Left kidney (tissue), 2 donors: Measurements from ENCODE around the gene OR56A3. TPM values are rescaled to one million over a fixed set of nuclear protein-coding genes. Genes with fewer than 3 reads are reported as not detected.

Experiments
- DNase-seq: peaks from one replicate; pipeline ENCODE4 v3.0.0-alpha.2; 2013
- polyA plus RNA-seq: library from polyadenylated mRNA; unstranded; fragments of 120-200 nt; gene quantifications from one replicate; pipeline ENCODE4 v1.2.1, GENCODE V29; 2013; ENCODE audit not compliant: insufficient read length

The OR56A3 gene
- polyA plus RNA-seq, 1 donor: not detected

- DNase-seq: no peak
Observed at GRCh38 chr11:5973530-5973929, 31.5 kb downstream of the OR56A3 start.

GRCh38 chr11:5983443-5983842, 41.4 kb downstream of the OR56A3 start:
- DNase-seq: no peak

- no peak for DNase-seq
Observed at GRCh38 chr11:5986885-5987284, 44.8 kb downstream of the OR56A3 start, which contains the start of gene OR52L1. TSS of gene OR52L1 (minus strand) at chr11:5986985. CDS start at chr11:5986930, 55 bp downstream.

- no peak for DNase-seq
Observed at GRCh38 chr11:5989203-5989602, 47.2 kb downstream of the OR56A3 start.

GRCh38 chr11:5992150-5992549, 50.1 kb downstream of the OR56A3 start:
- no peak for DNase-seq

GRCh38 chr11:5992604-5993251, 50.7 kb downstream of the OR56A3 start:
- peak; percentile 1 for DNase-seq

- DNase-seq: no peak
Observed at GRCh38 chr11:5994791-5995190, 52.7 kb downstream of the OR56A3 start.

Other genes with a start within 250 kb of the OR56A3 start
- gene OR56B1, start 205.8 kb upstream of the OR56A3 start, polyA plus RNA-seq: not detected
- gene OR52N4, start 188.0 kb upstream of the OR56A3 start, polyA plus RNA-seq: not detected
- gene OR52N5, start 158.9 kb upstream of the OR56A3 start, polyA plus RNA-seq: not detected
- gene OR52N1, start 151.0 kb upstream of the OR56A3 start, polyA plus RNA-seq: not detected
- not detected for gene OR52N2, start 133.3 kb upstream of the OR56A3 start, polyA plus RNA-seq
- gene OR52E6, start 100.4 kb upstream of the OR56A3 start, polyA plus RNA-seq: not detected
- not detected for gene OR52E8, start 84.6 kb upstream of the OR56A3 start, polyA plus RNA-seq
- not detected for gene OR52E4, start 61.6 kb upstream of the OR56A3 start, polyA plus RNA-seq
- gene OR52E5, start 49.0 kb upstream of the OR56A3 start, polyA plus RNA-seq: not detected
- gene OR56A5, start 26.2 kb downstream of the OR56A3 start, polyA plus RNA-seq: not detected
- not detected for gene OR52L1, start 44.7 kb downstream of the OR56A3 start, polyA plus RNA-seq
- 0.07 TPM for gene OR56A4, start 64.7 kb downstream of the OR56A3 start, polyA plus RNA-seq
- gene OR56A1, start 88.5 kb downstream of the OR56A3 start, polyA plus RNA-seq: not detected
- 0.12 TPM for gene OR56B4, start 165.4 kb downstream of the OR56A3 start, polyA plus RNA-seq
- gene OR52B2, start 228.1 kb downstream of the OR56A3 start, polyA plus RNA-seq: not detected